HG03342 (cell line): ENCODE results near the gene CD3G.

Source experiments
- ATAC-seq: cut with Tn5 transposase; IDR thresholded peaks from one replicate; pipeline ENCODE4 v1.9.1; 2021; ENCODE audit warnings: mild to moderate bottlenecking, moderate library complexity; ENCODE audit not compliant: unreplicated experiment

Gene CD3G

GRCh38 chr11:118322721-118323120 is 21.4 kb upstream of the CD3G start:
- no peak for ATAC-seq

DNA sequence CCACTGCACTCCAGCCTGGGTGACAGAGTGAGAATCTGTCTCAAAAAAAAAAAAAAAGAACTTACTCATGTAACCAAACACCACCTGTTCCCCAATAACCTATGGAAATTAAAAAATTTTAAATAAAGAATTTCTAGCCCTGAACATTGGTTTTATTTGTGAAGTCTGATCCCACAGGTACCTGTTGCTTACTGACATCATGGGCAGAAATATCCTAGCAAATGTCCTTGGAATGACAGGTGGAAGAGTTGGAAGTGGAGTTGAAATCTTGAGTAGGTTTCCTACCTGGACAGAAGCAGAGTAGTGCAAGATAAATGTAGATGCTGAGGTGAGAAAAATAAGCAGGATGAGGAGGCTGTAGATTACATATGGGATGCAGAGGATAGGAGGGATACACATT is 18.9 kb upstream of the CD3G start:
- no peak for ATAC-seq

- no peak for ATAC-seq
These were observed 15.4 kb upstream of the CD3G start for GRCh38 chr11:118328745-118329144.

DNA sequence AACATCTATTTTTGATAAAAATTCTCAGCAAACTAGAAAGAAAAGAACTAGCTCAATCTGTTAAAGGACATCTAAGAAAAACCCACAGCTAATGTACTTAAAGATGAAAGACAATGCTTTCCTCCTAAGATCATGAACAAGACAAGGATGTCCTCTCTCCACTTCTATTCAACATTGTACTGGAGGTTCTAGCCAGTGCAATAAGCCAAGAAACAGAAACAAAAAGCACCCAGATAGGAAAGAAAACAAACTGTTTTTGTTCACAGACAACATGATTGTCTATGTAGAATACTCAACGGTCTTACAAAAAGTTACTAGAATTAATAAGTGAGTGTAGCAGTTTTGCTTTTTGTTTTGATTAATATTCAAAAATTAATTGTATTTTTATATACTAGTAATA is 9.4 kb upstream of the CD3G start:
- no peak for ATAC-seq

DNA sequence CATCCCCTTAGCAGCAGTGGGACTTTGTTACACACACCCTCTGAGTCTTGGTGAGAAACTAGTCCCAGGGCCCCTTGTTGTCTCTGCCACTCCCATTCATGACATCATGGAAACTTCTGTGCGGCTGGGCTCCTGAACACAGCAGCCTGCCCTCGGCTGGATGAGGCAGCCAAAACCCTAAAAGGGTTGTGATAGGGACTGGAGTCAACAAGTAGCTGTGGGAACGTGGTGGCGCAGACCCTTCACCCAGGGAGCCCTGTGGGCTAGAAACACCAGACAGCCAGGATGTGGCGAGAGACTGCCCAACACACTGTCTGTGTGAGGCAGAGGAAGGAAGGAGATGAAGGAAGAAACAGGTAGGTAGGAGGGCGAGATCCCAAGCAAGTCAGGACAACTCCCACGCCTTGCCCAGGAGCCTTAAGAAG is 5.5 kb upstream of the CD3G start:
- ATAC-seq: no peak

- ATAC-seq: no peak
These were observed 4.7 kb upstream of the CD3G start for GRCh38 chr11:118339281-118339961.

DNA sequence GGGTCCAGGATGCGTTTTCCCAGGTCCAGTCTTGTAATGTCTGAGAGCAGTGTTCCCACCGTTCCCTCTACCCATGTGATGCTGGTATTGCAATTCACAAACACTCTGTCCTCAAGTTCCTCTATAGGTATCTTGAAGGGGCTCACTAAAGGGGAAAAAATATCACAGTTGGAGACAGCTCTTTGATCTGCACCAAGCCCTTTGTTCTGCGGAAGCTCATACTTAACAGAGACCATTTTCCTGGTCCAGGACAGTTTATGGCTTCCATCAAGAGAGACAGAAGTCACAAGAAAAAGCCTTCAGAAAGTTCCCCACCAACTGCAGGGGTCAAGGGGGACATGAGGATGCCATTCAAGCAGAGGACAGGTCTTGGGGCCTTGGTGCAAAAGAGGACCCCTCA is 3.7 kb upstream of the CD3G start:
- ATAC-seq: no peak

GRCh38 chr11:118341261-118341660 is 2.9 kb upstream of the CD3G start:
- no peak for ATAC-seq

DNA sequence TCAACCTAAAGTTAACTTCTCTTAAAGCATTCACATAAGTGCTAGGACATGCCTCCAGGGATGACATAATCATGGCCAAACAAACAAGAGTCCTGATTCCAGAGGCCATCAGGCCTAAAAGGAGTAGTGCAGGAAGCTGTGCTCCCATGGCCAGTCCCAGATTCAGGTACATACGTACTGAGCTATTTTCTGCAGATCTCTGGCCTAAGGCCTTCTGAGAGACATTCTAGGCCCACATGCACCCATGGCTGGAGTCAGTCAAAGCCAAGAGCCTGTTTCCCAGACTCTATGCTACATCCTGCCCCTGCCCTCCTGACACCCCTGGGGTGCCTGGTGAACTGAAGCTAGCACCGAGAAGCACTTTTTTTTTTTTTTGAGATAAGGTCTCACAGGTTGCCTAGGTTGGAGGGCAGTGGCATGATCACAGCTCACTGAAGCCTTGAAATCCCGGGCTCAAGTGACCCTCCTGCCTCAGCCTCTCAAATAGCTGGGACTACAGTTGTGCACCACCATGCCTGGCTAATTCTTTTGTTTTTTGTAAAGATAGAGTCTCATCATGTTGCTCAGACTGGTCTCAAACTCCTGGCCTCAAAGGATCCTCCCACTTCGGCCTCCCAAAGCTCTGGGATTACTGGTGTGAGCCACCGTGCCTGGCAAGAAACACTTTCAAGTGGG is 2.2 kb upstream of the CD3G start:
- no peak for ATAC-seq

- no peak for ATAC-seq
These were observed 1.5 kb upstream of the CD3G start, which contains the start of gene CD3D for GRCh38 chr11:118342503-118343161. Gene CD3D (minus strand): TSS chr11:118342705. CDS start chr11:118342607, 98 bp downstream.

DNA sequence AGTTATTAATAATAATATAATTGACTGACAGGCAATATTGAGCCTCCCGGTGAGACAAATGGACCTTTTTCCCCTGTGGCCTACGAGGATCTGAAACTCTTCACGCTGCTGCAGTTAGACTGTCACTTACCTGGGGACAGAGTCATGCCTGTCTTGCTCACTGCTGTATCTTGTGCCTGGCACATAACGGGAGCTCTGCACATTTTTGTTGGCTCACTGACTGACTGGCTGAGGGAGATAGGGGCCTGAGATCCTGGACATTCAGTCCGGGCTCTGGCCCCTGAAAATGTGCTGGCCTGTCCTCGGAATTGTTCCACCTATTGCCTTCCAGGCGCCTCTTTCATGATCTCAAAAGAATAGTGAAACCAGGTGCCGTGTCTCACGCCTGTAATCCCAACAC is 896 bp upstream of the CD3G start:
- no peak for ATAC-seq

DNA sequence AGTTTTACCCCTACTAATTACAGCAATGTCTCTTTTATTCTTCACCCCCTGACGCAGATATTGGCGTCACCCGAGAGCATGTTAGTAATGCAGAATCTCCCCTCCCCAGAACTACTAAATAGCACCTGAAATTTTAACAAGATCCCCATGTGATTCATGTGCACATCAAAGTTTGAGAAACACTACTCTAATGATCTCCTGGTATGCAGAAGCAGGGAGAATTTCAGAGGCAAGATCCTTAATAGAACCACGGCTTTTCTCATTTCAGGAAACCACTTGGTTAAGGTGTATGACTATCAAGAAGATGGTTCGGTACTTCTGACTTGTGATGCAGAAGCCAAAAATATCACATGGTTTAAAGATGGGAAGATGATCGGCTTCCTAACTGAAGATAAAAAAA is 5.3 kb downstream of the CD3G start:
- no peak for ATAC-seq

DNA sequence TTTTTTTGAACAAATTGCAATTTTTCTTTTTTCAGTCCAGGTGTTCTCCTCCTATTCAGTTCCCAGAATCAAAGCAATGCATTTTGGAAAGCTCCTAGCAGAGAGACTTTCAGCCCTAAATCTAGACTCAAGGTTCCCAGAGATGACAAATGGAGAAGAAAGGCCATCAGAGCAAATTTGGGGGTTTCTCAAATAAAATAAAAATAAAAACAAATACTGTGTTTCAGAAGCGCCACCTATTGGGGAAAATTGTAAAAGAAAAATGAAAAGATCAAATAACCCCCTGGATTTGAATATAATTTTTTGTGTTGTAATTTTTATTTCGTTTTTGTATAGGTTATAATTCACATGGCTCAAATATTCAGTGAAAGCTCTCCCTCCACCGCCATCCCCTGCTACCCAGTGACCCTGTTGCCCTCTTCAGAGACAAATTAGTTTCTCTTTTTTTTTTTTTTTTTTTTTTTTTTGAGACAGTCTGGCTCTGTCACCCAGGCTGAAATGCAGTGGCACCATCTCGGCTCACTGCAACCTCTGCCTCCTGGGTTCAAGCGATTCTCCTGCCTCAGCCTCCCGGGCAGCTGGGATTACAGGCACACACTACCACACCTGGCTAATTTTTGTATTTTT is 9.1 kb downstream of the CD3G start:
- no peak for ATAC-seq

GRCh38 chr11:118358071-118358470 is 13.9 kb downstream of the CD3G start:
- ATAC-seq: no peak

DNA sequence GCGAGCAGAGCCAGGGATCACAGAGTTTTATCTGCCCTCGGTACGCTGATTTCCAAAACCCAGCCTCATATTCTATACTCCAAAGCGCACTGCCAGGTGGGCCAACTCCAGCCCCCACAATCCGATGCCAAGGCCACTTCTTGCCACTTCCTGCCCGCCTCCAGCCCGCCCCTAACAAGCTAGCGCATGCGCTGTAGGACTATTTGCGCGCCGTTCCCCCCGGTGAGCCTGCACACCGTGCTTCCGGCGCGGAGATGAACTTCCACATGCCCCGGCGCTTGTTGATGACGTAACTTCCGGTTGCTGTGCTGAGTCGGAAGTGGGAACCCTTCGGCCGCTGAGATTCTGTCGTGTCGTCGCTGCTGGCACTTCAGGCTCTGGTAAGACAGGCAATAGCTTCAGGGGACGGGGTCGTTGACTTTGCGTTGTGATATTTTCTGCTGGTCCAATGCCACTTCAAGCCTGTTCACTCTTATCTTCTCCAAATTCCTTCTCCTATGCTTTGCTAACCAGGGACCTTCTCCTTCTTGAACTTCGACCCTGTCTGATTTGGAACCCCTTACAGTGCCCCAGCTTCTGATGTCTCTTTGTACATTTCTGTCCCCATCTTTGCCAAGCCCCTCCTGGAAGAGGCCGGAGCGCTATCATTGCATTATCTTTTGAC is 15.3 kb downstream of the CD3G start, which contains the start of gene UBE4A:
Gene UBE4A (plus strand): TSS at position 306 of the 664 bp plus-strand sequence. CDS start 5,481 bp downstream, outside the sequence.
- peak; percentile 90 for ATAC-seq

DNA sequence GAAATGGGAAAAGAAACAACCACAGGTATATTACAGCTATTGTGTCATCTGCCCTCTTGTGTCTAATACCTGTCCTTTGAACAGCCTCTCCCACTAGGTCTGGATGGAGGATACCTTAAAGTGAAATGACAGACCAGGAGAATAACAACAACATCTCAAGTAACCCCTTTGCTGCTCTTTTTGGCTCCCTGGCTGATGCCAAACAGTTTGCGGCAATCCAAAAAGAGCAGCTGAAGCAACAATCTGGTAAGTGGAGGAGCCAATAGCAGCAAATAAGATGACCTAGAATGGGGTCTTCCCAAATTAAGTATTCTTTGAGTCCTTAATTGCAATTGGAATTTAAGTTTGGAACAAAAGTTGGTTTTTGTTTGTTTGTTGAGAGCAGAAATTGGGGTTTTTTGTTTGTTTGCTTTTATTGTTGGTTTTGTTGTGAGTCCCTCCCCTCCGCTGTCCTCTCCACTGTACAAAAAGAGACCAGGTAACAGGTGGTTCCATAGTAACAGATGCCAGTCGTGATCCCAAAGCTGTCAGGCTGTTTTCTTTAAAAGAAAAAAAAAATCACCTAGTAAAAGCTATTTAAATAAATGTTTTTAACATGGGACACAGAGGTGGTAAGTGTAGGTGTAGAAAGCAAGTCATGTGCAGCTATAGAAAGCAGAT is 20.9 kb downstream of the CD3G start:
- ATAC-seq: no peak

DNA sequence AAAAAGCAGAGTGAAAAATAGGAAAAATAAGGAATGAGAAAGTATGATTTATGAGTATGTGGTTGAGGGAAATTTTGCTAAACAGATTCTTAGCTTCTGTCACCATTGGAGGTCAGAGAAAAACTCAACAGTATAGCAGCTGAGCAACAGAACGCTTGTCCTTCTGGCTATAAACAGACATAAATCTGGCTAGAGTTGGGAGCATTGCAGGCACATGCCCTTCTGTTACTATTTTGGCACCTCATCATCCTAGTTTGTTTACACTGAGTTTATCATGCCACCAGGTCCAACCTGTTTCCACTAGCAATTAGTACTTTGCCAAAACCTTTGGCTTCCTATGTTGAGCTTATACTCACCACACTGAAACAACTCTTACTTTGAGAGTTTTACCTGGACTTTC is 22.1 kb downstream of the CD3G start:
- no peak for ATAC-seq

DNA sequence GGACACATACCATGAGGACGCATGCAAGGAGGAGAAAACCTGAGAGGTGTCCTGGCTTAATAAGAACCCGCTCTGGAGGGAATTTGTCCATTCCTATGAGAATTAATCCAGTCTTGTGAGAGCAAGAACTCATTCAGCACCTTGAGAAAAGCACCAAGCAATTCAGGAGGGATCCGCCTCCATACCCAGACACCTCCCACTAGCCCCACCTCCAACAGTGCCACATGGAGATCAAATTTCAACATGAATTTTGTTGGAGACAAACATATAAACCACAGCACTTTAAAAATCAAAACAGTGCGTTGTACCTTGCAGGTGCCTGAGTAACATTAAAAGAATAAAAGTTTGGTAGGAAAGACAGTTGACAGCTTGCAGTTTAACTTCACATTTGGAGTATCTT is 26.6 kb downstream of the CD3G start:
- no peak for ATAC-seq

DNA sequence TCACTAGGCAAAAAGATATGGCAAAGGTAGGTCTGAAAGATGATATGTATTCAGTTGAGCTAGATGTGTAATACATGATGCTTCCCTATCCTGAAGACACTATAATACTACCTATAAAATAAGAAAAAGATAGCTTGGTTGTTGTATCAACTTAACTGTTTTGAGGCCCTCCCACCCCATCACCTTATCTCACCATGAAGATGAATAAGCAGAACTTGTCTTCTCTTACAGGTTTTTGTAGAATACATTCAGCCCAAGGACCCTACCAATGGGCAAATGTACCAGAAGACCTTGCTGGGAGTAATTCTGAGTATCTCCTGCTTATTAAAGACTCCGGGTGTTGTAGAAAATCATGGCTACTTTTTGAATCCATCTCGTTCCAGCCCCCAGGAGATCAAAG is 29.1 kb downstream of the CD3G start:
- ATAC-seq: no peak

DNA sequence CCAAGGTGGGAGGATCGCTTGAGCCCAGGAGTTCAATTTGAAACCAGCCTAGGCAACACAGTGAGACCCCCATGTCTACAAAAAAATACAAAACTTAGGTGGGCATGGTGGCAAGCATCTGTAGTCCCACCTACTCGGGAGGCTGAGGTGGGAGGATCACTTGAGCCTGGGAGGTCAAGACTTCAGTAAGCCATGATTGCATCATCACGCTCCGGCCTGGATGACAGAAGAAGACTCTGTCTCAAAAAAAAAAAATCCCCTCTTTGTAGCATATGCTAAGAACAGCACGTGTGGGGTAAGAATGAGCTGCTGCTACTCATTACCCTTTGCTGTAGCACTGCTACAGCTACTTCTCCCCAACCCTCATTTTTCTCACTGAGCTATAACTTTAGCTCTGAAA is 29.7 kb downstream of the CD3G start:
- ATAC-seq: no peak

GRCh38 chr11:118374729-118375128 is 30.6 kb downstream of the CD3G start:
- ATAC-seq: no peak
